ENCODE data around the gene ATP6V1C2.

Gene ATP6V1C2

DNA sequence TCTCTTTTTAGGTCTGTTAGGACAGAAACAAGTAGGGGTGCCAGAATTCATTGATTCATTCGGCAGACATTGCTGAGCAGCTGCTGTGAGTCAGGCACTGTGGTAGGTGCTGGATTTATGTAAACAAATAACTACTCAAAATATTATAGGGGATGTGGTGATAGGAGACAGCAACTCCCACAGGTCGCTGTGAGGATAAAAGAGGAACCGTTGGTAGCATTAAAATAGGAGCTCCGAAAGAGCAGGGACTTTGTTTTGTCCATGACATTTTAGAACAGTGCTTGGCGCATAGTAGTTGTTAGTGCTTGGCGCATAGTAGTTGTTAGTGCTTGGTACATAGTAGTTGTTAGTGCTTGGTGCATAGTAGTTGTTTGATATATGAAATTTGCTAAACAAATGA lies 29.2 kb downstream of the ATP6V1C2 start:
- Mint-ChIP-seq H3K4me1 (ENCODE audit: low read depth) (no peaks in the 10 kb centered on the region), H3K9me3 (no peaks in the 10 kb centered on the region), H3K27ac (no peak overlapping the region), H3K4me3 (no peak overlapping the region), H3K27me3 (ENCODE audit: low read depth) (peaks cover 8% of the 10 kb centered on the region), H3K36me3 (ENCODE audit: low read depth) (no peaks in the 10 kb centered on the region)
- no peak for DNase-seq (ENCODE audit: low spot score)

DNA sequence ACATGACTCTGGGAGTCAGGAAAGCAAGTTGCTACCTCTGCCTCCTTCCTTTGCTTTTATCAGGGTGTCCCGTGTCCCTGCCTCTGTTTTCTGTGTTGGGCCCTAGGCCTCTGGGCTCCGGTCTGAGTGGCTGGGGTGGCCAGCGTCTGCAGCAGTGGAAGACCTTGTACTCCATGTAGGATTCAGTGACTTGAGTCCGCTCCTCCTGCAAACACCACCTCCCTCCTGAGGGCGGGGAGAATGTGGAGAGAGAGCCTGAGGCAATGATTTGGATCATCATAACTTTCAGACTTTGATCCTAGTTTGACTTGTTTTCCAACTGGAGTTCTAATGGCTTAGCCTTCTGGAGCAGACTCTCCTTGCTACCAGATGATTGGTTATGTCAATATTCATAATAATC lies 30.8 kb downstream of the ATP6V1C2 start:
- H3K27me3 Mint-ChIP-seq (ENCODE audit: low read depth): peaks cover 8% of the 10 kb centered on the region
- no peak for DNase-seq (ENCODE audit: low spot score)
- H3K27ac Mint-ChIP-seq: no peak overlapping the region
- no peaks in the 10 kb centered on the region for H3K4me1 Mint-ChIP-seq (ENCODE audit: low read depth)
- H3K4me3 Mint-ChIP-seq: no peak overlapping the region
- H3K36me3 Mint-ChIP-seq (ENCODE audit: low read depth): no peaks in the 10 kb centered on the region
- no peaks in the 10 kb centered on the region for H3K9me3 Mint-ChIP-seq

DNA sequence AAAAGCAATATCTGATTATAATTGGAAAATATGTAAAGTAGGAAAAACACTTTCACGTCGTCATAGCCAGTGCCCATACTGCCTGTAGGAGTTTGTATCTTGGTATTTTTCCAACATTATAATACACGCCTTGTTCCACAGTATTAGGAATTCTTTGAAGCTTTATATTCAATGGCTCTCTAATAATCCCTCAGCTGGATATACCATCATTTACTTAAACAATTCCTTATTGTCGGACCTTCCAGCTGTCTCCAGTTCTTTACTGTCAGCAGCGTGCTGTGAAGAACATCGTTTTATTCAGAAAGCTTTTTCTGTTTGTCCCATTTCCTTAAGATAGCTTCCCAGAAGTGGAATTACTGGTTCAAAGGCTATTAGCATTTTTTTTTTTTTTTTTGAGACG lies 31.7 kb downstream of the ATP6V1C2 start:
- no peak for DNase-seq (ENCODE audit: low spot score)
- H3K4me3 Mint-ChIP-seq: no peak overlapping the region

DNA sequence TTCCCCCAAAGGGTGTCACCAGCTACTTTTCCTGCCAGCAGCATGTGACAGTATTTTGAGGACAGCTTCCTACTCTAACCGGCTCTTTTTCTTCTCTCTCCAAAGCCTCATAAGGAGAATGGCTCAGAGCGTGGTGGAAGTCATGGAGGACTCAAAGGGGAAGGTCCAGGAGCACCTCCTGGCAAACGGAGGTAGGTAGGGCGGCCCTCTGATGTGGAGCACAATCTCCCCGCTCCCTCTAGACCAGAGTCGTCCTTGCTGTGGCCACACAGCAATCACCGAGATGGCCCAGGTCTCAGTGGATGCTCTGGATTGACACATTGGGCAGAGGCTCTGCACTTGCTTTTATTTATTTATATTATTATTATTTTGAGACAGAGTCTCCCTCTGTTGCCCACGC lies 32.4 kb downstream of the ATP6V1C2 start:
- DNase-seq (ENCODE audit: low spot score): no peak

More for the DNA sequence above, 31.7 kb downstream of the ATP6V1C2 start:
- no peaks in the 10 kb centered on the region for H3K4me1 Mint-ChIP-seq (ENCODE audit: low read depth)
- H3K27ac Mint-ChIP-seq: no peak overlapping the region
- no peaks in the 10 kb centered on the region for H3K36me3 Mint-ChIP-seq (ENCODE audit: low read depth)
- H3K27me3 Mint-ChIP-seq (ENCODE audit: low read depth): peaks cover 8% of the 10 kb centered on the region
- no peaks in the 10 kb centered on the region for H3K9me3 Mint-ChIP-seq

DNA sequence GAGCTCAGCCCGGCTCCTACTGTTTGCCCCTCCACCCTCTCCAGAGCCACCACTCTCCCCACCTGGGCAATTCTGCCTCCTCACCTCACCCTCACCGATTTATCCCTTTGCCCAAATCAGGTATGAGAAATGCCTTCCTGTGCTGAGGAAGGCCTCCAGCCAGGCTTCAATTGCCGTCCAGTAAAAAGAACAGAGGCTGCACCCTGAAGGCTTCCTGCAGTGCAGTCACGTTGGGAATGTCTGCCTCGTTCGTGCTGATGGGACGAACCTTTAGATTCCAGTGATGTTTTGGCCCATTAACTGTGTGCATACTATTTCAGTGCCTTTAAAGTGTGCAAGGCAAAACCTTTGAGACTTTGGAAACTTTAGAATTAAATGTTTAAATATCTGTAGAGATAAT lies 34.2 kb downstream of the ATP6V1C2 start:
- H3K36me3 Mint-ChIP-seq (ENCODE audit: low read depth): no peaks in the 10 kb centered on the region
- peaks cover 3% of the 10 kb centered on the region for H3K27me3 Mint-ChIP-seq (ENCODE audit: low read depth)
- H3K27ac Mint-ChIP-seq: no peak overlapping the region
- DNase-seq (ENCODE audit: low spot score): no peak
- H3K4me3 Mint-ChIP-seq: no peak overlapping the region
- H3K4me1 Mint-ChIP-seq (ENCODE audit: low read depth): no peaks in the 10 kb centered on the region
- H3K9me3 Mint-ChIP-seq: no peaks in the 10 kb centered on the region

More for the DNA sequence above, 32.4 kb downstream of the ATP6V1C2 start:
- no peaks in the 10 kb centered on the region for H3K9me3 Mint-ChIP-seq
- H3K4me3 Mint-ChIP-seq: no peak overlapping the region
- H3K27me3 Mint-ChIP-seq (ENCODE audit: low read depth): peaks cover 6% of the 10 kb centered on the region
- H3K27ac Mint-ChIP-seq: no peak overlapping the region
- no peaks in the 10 kb centered on the region for H3K36me3 Mint-ChIP-seq (ENCODE audit: low read depth)
- H3K4me1 Mint-ChIP-seq (ENCODE audit: low read depth): no peaks in the 10 kb centered on the region

DNA sequence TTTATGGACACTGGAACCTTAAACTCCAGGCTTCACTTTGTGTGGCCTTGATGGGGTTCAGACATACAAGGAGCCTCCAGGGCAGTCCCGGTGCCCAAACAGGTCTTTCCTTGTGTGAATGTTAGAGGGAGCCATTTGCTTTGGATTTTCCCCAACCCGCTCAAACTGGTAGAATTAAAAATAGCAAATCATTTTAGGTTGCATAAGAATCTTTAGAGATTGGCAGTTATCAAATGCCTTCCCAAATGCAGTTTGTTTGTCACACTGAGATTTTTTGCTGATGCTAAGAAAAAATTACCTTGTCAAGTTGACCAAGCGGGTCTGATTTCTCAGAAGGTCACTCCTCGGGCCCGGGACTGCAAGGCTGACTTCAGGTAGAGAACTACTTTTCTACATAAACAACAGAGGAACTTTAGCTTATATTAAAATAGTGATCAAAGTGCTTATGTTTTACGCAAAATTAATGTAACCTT lies 36.4 kb downstream of the ATP6V1C2 start:
- no peaks in the 10 kb centered on the region for H3K36me3 Mint-ChIP-seq (ENCODE audit: low read depth)
- H3K4me3 Mint-ChIP-seq: no peak overlapping the region
- H3K9me3 Mint-ChIP-seq: no peaks in the 10 kb centered on the region
- H3K27me3 Mint-ChIP-seq (ENCODE audit: low read depth): no peaks in the 10 kb centered on the region
- no peak overlapping the region for H3K27ac Mint-ChIP-seq
- DNase-seq (ENCODE audit: low spot score): no peak
- no peaks in the 10 kb centered on the region for H3K4me1 Mint-ChIP-seq (ENCODE audit: low read depth)

DNA sequence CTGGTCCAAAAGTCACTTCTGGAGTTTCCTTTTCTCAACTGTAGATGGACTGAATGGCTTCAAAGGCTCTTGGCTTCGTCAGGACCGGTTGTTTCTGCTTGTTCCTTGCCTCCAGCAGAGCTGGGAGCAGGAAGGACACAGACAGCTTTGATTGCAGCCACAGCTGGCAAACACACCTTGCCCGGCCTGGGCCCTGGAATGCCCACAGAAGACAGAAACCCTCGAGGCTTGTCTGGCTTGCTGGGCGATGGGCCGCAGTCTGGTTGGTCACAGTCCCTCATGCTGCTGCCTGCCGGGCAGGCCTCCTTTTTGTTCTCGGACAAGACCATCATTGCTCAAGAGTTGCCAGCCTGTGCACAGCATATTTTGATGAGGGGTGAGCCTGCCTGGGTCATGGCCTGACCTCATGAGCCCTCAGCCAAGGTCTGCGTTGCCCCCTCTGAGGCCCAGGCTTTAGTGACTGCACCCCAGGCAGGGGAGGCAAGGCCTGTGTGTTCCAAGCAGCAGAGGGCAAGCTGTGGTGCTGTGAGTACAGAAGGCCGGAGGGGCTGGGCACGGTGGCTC lies 37.8 kb downstream of the ATP6V1C2 start:
- Mint-ChIP-seq H3K4me1 (ENCODE audit: low read depth) (no peaks in the 10 kb centered on the region), H3K4me3 (no peak overlapping the region), H3K27ac (no peak overlapping the region), H3K36me3 (ENCODE audit: low read depth) (no peaks in the 10 kb centered on the region), H3K9me3 (no peaks in the 10 kb centered on the region), H3K27me3 (ENCODE audit: low read depth) (no peaks in the 10 kb centered on the region)
- no peak for DNase-seq (ENCODE audit: low spot score)

DNA sequence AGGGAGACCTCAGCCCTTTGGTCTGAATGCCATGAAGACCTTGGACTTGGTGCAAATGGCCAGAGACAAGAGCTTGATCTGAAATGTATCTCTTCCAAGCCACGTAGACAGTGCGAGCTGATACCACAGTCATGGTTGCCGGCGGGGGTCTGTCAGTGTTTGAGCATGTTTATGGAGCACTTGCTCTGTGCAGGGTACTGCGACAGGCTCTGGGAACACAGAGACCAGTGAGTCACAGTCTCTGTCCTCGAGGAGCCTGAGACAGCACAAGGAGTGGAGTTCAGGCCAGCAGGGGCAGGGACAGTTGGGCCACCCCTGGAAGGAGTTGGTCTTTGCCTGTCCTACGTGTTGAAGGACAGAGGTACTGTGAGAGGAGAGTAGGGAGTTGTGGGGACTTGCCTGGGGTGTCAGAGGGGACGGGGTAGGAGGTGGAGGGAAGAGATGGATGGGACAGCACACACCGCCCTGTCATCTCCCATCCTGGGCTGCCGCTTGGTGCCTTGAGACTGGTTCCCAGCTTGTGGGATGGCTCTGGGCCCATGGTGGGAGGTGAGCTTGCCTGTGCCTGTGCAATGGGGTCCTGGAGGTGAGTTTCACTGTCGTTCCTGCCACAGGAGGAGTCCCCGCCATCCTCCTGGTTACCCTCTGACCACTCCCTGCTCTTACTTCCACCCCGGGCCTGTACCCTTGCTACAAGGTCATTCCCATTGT lies 39.5 kb downstream of the ATP6V1C2 start:
- Mint-ChIP-seq H3K27ac (no peak overlapping the region), H3K9me3 (no peaks in the 10 kb centered on the region), H3K4me1 (ENCODE audit: low read depth) (no peaks in the 10 kb centered on the region), H3K27me3 (ENCODE audit: low read depth) (no peaks in the 10 kb centered on the region), H3K4me3 (no peak overlapping the region), H3K36me3 (ENCODE audit: low read depth) (no peaks in the 10 kb centered on the region)
- DNase-seq (ENCODE audit: low spot score): no peak

DNA sequence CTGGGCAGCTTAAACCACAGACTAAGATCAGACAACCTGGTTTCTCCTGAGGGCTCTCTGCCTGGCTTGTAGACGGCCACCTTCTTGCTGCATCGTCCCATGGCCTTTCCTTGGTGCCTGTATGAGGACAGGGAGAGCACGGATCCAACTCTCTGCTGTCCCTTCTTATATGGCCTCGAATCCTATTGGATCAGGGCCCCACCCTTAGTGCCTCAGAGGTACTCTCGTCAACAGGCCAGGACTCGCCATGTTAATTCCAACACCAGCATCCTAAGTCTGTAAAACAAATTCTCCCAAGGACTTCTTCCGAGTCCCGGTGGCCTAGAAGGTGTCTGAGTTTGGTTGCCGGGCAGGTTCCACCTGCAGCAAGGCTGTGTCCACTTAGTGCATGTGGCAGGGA lies 40.2 kb downstream of the ATP6V1C2 start:
- Mint-ChIP-seq H3K36me3 (ENCODE audit: low read depth) (no peaks in the 10 kb centered on the region), H3K4me3 (no peak overlapping the region), H3K9me3 (no peaks in the 10 kb centered on the region), H3K4me1 (ENCODE audit: low read depth) (no peaks in the 10 kb centered on the region), H3K27ac (no peak overlapping the region), H3K27me3 (ENCODE audit: low read depth) (no peaks in the 10 kb centered on the region)
- DNase-seq (ENCODE audit: low spot score): no peak

DNA sequence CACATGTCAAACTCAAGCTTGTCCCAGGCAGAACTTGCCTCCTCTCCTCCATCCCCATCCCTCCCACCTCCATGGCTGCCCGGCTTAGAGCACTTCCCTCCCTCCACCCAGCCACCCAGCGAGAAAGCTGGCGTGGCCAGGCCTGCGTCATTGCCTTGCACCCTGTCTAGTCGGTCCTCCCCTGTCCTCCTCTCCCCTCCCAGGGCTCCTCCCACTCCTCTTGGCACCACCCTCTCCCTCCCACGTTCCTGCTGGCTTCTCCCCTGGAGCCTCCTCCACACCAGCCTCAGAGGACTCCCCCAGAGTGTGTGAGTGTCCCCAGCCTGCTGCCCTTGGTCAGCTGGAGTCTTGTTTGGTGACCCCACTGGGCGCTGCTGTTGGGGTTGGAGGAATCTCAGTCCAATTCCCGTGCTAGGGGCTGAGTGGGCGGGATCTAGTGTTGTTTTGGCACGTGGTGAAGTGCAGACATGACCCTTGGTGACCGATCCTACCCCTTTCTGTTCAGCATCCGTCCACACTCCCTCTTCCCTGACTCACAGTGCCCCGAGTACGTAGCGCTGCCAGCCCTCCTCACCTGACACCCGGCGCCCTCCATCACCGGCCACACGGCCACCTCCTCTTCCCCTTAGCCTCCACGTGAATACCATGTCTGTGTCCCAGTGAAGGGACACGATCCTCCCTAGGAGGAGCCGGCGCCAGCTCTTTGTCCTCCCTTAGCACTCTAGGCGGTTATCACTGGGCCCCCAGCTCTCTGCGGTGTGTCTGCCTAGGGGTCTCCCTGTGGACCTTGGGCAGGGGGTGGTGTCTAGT lies 41.4 kb downstream of the ATP6V1C2 start:
- no peak for DNase-seq (ENCODE audit: low spot score)
- H3K4me1 Mint-ChIP-seq (ENCODE audit: low read depth): no peaks in the 10 kb centered on the region

DNA sequence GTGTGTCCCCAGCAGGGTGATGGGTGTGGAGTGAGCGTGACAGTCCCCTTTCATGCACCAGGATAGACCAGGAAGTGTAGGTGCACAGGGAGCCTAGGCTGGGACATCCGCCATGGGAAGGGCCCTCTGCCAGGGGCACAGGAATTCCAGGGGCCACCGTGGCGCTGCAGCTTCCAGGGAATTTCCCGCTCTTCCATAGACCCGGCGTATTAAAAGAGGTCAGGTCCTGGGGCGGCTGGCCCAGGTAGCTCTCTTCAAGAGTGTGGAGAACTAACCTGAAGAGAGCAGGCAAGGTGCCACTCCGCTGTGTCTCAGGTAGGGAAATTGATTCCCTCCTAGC lies 42.0 kb downstream of the ATP6V1C2 start:
- Mint-ChIP-seq H3K4me1 (ENCODE audit: low read depth) (no peaks in the 10 kb centered on the region), H3K9me3 (no peaks in the 10 kb centered on the region), H3K27me3 (ENCODE audit: low read depth) (no peaks in the 10 kb centered on the region), H3K4me3 (no peak overlapping the region), H3K27ac (no peak overlapping the region), H3K36me3 (ENCODE audit: low read depth) (no peaks in the 10 kb centered on the region)
- no peak for DNase-seq (ENCODE audit: low spot score)

More for the DNA sequence above, 41.4 kb downstream of the ATP6V1C2 start:
- Mint-ChIP-seq H3K27me3 (ENCODE audit: low read depth) (no peaks in the 10 kb centered on the region), H3K9me3 (no peaks in the 10 kb centered on the region), H3K4me3 (no peak overlapping the region), H3K36me3 (ENCODE audit: low read depth) (no peaks in the 10 kb centered on the region), H3K27ac (no peak overlapping the region)

DNA sequence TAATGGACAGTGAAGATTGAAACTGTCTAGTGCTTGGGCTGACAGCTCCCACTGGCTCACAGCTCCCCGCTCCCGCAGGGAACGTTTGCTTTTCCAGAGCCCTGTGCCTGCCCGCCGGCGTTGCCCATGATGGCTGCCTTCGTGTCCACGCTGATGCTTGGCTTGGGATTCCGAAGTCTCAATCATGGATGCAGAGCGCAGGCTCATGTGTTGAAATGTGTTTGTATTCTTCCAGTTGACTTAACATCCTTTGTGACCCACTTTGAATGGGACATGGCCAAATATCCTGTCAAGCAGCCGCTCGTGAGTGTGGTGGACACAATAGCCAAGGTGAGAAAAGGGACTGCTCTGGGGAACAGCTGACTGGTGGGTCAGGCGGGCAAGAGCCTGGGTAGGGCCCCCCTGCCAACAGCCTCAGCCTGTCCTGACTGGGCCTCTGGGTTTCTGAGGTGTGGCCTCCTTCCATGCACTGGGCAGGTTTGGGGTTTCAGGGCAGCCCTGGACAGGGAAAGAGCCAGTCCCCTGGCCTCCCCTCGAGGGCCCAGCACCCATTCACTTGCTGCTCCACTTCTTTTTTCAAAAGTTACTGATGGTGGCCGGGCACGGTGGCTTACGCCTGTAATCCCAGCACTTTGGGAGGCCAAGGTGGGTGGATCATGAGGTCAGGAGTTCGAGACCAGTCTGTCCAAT lies 42.8 kb downstream of the ATP6V1C2 start:
- Mint-ChIP-seq H3K27me3 (ENCODE audit: low read depth) (no peaks in the 10 kb centered on the region), H3K27ac (no peak overlapping the region), H3K36me3 (ENCODE audit: low read depth) (no peaks in the 10 kb centered on the region), H3K4me3 (no peak overlapping the region), H3K9me3 (no peaks in the 10 kb centered on the region), H3K4me1 (ENCODE audit: low read depth) (no peaks in the 10 kb centered on the region)
- no peak for DNase-seq (ENCODE audit: low spot score)

DNA sequence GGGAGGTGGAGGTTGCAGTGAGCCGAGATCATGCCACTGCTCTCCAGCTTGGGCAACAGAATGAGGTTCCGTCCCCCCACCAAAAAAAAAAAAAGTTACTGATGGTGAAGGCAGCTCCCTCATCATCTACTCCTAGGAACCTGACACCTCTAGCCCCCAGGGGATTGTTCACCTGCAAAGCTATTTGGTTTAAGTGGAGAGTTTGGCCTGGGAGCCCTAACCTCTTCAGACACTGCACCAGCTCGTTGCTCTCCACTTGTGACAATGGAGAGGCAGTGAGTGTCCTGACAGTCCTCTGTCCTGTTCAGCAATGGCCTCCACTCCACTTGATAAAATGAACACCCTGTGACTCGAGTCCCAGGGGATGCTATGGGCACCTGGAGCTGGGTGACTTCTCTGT lies 43.5 kb downstream of the ATP6V1C2 start:
- Mint-ChIP-seq H3K9me3 (no peaks in the 10 kb centered on the region), H3K4me1 (ENCODE audit: low read depth) (no peaks in the 10 kb centered on the region), H3K36me3 (ENCODE audit: low read depth) (no peaks in the 10 kb centered on the region), H3K27ac (no peak overlapping the region), H3K27me3 (ENCODE audit: low read depth) (no peaks in the 10 kb centered on the region), H3K4me3 (no peak overlapping the region)
- no peak for DNase-seq (ENCODE audit: low spot score)

DNA sequence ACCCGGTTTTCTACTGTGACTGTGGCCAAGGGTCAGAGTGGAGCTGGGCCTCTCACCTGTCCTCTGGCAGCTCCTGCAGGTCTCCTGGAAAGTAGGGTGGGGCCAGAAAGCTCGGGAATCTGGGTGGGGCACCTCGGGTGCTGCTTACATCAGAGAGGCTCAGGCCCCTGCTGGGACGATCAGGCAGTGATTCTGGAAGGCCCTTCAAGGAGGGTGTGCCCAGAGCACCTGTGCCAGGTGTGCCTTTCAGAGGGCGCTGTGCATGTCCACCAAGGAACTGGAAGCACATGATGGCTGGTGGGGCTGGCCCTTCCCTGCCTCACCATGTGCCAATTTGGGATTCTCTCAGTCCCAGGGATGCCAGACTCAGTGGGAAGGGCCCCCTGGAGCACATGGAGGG lies 44.0 kb downstream of the ATP6V1C2 start:
- no peak overlapping the region for H3K27ac Mint-ChIP-seq
- H3K4me1 Mint-ChIP-seq (ENCODE audit: low read depth): no peaks in the 10 kb centered on the region
- H3K36me3 Mint-ChIP-seq (ENCODE audit: low read depth): no peaks in the 10 kb centered on the region
- no peaks in the 10 kb centered on the region for H3K27me3 Mint-ChIP-seq (ENCODE audit: low read depth)
- DNase-seq (ENCODE audit: low spot score): no peak
- no peak overlapping the region for H3K4me3 Mint-ChIP-seq
- no peaks in the 10 kb centered on the region for H3K9me3 Mint-ChIP-seq

Measured in T-helper 2 cell treated with Interferon-gamma antibody and Interleukin-4, amounts not matched to agents 5 μg/mL and 100 μg/mL, for 36 hours (primary cell).